ENCODE data around the gene MMAA.
"Not testable (repeated sequence)": the region's sequence is repeated elsewhere in the genome, so short reads cannot be mapped to it uniquely, and the experiment has no call there.

The MMAA gene

GRCh38 chr4:145618932-145619638 is at the start of gene MMAA:
Gene MMAA, plus strand, starts transcription at chr4:145619385. Its CDS starts 19,755 bp downstream, at chr4:145639140.
- peak; percentile 93 to 94 for DNase-seq

GRCh38 chr4:145574546-145574945 is 44.6 kb upstream of the MMAA start:
- not testable (repeated sequence) for DNase-seq

- no peak for DNase-seq
These were observed 38.3 kb upstream of the MMAA start for GRCh38 chr4:145580906-145581305.

DNA sequence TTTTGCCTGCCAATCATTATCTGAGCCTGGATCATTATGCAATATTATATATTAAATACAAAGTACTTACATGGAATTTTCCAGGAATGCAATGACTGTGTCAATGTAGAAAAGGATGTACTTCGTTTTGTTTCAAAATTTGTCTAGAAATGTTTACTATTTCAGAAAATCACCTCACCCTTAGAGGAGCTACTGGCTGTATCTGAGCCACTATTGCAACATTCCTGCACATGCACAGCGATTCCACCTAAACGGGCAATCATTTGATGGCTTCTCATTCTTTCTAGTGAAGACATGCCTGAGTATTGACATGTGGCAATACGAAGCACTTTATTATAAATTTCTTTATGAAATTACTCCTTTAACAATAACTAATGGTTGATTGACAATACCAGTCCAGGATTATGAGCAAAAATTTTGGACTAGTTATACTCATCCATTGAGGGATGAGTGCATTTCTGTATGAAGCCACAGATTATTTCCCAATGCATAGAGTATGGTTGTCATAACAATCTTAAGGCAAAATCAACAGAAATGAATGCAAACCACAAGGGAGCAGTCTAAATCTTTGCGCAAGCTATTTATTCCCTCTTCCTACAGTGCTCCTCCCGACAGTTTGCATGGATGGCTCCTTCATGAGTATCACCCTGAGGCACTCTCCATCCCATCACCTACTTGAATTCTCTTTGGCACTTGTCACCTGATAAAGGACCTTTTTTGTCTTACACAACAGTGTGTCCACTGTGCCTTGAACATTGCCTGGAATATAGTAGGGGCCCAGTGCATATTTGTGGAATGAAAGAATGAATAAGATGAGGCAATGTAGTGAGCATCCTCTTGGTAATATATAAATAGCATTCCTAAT is 35.8 kb upstream of the MMAA start:
- DNase-seq, result no peak

DNA sequence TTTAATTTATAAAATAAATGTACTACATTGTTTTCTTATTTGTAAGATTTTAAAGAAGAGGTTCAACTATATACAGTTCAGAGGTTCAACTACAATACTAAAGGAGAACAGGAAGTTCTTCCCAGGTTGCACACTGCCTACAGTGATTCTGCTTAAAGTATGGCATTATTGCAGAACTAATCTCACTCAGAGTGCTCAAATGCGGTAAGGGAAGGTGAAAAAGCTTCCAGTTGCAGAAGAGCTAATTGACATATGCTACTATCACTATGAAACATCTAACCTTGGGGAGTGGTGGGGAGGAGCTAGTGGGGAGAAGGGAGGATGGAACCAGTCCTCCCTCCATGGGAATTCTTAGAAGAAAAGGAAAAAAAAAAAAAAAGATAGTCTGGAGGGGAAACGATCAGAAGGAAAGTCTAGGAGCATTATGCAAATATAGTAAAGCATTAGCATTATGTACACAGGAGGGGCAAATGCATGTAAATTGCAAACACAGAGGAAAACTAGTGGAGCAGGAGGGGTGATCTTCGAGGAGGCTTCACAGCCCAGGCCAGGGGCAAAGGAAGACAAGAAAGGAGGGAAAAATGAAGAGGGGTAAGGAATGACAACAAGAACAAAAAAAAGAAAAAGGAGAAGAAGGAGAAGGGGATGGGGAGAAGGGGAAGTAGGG is 32.0 kb upstream of the MMAA start:
- no peak for DNase-seq

- not testable (repeated sequence) for DNase-seq
These were observed 29.8 kb upstream of the MMAA start for GRCh38 chr4:145589381-145589780.

DNA sequence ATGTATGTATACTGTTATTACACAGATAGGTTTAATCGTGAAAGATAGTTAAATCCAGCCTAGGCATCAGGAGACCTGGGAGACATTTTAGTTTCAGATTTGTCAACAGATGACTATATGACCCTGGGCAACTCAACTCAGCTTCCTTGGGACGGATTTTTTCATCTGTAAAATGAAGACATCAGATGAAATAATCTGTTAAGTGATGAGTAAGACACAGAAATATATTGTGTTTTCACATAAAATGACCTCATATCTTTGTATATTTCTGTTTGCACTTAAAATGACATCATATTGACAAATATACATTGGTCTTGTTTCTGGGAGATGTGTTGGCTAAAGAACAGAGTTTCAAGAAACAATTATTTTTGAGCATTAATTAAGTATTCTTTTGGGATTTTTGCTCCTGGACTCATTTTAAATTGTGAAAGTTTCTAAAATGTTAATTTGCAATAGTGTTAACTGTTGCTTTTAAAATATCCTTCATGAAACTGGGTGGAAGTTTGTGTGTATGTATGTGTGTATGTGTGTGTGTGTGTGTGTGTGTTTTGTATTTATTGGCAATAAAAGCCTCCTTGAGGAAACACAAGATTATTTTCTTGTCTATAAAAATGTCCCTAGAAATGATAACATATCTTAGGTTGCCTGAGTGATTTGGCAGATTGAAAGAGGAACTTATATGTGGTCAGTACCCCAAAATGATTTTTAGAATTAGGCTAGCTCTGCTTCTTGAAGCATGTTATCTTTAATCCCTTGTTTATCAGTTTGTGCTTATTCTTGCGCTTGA is 29.1 kb upstream of the MMAA start:
- DNase-seq, result no peak

- DNase-seq, result no peak
These were observed 16.9 kb upstream of the MMAA start for GRCh38 chr4:145602129-145602760.

GRCh38 chr4:145605941-145606340 is 13.2 kb upstream of the MMAA start:
- no peak for DNase-seq

GRCh38 chr4:145609481-145610427 is 9.4 kb upstream of the MMAA start:
- peak; percentile 55 to 68 for DNase-seq

DNA sequence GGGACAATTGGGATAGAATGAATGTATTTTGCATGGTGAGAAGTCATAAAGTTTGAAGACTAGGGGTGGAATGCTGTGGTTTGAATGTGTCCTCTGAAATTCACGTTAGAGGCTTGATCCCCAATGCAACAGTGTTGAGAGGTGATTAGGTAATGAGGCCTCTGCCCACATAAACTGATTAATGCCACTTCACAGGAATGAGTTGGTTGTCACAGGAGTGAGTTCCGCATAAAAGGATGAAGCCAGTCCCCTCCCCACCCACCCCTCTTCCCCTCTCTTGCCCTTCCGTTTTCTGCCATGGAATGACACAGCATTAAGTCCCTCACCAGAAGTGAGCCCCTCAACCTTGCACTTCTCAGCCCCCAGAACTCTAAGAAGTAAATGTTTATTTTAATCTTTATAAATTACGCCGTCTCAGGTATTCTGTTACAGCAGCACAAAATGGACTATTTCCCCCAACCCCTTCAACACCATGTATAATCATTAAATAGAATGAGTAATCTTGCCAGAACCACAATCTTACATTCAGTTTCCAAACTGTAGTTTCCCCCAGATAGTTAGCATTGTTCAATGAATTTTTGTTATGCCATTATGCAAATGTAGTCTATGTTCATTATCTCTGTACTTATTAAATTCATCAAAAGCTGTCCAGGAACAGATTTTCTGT is 5.5 kb upstream of the MMAA start:
- DNase-seq, result peak in 1 of 2 donors; percentile 23

DNA sequence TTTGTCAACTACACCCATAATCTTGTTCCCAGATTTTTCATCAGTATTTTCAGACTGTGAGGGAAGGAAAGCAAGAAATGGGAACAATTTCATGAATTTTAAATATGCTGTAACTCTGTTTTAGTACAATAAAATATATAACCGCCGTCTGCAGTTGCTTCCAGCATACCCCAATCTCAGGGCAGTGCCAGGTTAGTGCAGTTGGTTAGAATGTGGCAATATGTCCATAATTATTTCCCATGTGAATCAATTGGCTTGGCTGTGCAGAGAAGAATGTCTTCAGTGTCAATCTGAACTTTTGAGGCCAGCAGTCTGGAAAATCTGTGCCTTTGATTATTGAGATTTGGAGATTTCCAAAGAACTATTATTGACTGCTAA is 5.0 kb upstream of the MMAA start:
- no peak for DNase-seq

DNA sequence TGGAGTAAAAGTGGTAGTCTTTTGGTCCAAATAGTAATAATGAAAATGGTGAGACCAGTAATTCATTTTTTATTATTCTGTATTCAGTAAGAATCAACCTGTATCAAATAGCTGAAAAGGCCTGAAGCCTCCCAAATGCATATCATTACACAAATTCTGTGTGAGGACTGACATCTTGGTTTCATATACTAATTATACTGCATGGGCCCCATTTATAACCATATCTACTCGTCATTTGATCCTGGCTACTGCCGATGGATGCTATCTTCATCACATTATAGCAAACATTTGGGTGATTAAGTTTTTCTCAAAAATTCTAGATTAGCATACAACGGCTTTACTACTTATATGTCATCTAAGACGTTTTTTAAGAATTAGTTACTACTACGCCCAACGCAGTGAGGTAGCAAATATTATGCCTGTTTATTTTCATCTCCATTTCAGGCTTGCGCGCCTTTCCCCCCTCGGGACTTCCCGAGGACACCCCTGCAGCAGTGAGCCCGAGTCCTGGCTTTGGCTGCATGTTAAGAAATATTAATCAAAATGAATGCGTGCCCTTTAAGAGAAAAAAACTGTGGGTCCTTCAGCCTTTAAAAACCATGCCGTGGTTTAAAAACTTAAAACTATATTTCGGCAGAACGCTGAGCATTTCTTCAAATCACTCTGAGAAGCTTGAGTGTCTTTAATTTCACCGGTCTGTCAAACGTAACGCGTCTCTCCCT is 814 bp upstream of the MMAA start:
- peak; percentile 13 to 54 for DNase-seq

DNA sequence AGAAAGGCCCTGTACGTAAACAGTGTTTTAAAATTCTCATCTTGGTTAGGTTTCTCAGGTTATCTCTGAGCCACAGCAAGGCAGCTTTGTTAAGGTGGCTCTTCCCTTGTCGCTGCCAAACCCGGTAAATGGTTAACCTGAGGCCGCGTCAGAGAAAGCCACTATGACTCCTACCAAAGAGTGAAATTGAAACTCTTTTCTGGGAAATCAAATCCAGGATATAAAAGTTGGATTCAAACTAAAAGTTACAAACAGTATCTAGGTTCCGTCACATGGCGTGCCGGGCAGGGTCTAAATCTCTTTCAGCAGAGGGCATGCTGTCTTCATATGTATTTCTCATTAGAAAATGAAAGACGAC is 433 bp downstream of the MMAA start:
- DNase-seq, result peak in 1 of 2 donors; percentile 70

GRCh38 chr4:145622067-145622466 is 2.9 kb downstream of the MMAA start:
- not testable (repeated sequence) for DNase-seq

DNA sequence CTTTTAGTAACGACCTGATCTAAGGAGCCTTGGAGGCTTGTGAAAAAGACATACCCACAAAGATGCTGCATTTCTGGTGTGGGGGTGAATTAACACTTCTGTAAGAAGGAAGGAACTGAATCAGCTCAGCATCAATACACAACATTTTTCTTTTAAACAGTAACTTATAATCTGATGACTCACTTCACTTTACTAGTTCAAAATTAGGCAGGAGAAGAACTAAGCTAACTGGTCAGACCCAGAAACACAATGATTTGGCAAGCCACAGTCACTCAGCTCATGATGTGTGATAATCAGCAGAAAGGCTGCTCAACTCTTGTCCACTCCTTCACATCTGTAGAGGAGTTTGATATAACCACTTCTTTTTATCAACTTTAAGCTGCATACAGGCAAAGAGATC is 4.6 kb downstream of the MMAA start:
- peak in 1 of 2 donors; percentile 22 for DNase-seq

GRCh38 chr4:145625677-145626622 is 6.8 kb downstream of the MMAA start:
- peak in 1 of 2 donors; percentile 29 for DNase-seq

DNA sequence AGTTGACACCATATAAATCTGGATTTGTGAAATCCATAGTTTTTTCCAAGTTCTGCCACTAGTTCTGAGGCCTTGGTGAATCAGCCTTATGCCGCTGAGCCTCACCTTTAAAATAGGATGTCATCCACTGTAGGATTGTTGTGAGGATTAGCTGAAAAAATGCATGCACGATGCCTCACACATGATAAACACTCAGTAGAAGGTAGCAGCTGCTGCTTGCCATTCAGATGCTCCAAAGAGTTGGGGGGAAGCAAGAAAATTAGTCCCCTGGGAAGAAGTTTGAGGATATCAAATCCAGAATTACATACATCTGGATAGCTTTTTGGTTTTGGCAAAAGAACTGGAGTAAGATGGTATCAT is 7.4 kb downstream of the MMAA start:
- DNase-seq, result no peak

DNA sequence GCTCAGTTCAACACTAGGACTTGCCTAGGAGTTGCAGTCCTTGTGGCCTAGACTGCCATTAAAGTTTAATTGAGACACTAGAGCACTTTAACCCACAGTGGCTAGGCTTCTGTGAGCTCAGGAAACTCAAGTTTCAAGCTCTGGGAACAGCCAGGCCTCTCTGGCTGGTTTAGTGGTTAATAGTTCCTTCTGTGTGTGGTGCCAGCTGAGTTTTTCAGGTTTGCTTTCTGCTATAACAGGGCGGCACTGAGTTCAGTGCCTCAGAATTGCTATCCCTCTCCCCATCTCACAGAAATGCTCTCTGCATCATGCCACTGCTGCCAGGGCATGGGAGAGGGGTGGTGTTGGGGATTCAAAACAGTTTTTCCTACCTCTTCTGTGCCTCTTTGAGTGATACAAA is 15.9 kb downstream of the MMAA start:
- no peak for DNase-seq

Measured in CD4-positive, alpha-beta T cell treated with Interleukin-4 for 1 hour (primary cell).